CD4-positive, CD25-positive, alpha-beta regulatory T cell (primary cell): ENCODE results near the gene GCNA. TPM values are rescaled to one million over a fixed set of nuclear protein-coding genes. Genes with fewer than 3 reads are reported as not detected.
"Not testable (repeated sequence)": the region's sequence is repeated elsewhere in the genome, so short reads cannot be mapped to it uniquely, and the experiment has no call there.

ENCODE experiments used
- ATAC-seq, 2 donors: fragments of 150-1000 bp; cut with Tn5 transposase; one replicate each; pipeline ENCODE4 v1.10.0; 2021; ENCODE audit warnings: low read depth in 2 of 2, moderate number of reproducible peaks in 2 of 2, moderate library complexity in 1 of 2
- DNase-seq, 3 donors: peaks; one replicate each; pipeline versions ENCODE4 v3.0.0 to v3.0.0-alpha.2; 2012 to 2022; ENCODE audit warnings: mixed read lengths in 1 of 3
- H3K27ac ChIP-seq: one replicate; pipeline ENCODE4 v1.7.0; 2013; ENCODE audit warnings: mild to moderate bottlenecking, low read length; ENCODE audit not compliant: insufficient read depth, poor library complexity, severe bottlenecking
- H3K27me3 ChIP-seq: one replicate; pipeline ENCODE4 v1.7.0; 2013; ENCODE audit warnings: low read length; ENCODE audit not compliant: control insufficient read depth, insufficient read depth
- H3K36me3 ChIP-seq: one replicate; pipeline ENCODE4 v1.7.0; 2013; ENCODE audit warnings: mild to moderate bottlenecking, low read length, moderate library complexity; ENCODE audit not compliant: control insufficient read depth, insufficient read depth
- H3K4me1 ChIP-seq: 2 replicates; pipeline ENCODE4 v1.7.0; 2013; ENCODE audit warnings: mild to moderate bottlenecking, low read length; ENCODE audit not compliant: insufficient read depth, control insufficient read depth, poor library complexity, severe bottlenecking
- H3K4me3 ChIP-seq: one replicate; pipeline ENCODE4 v1.7.0; 2013; ENCODE audit warnings: low read depth, mild to moderate bottlenecking, low read length, moderate library complexity
- H3K9me3 ChIP-seq, 2 experiments: 1 replicate in 1 of 2; 2 replicates in 1 of 2; pipeline ENCODE4 v1.7.0; 2013; ENCODE audit warnings: low read length in 2 of 2, mild to moderate bottlenecking in 1 of 2, moderate library complexity in 1 of 2; ENCODE audit not compliant: control insufficient read depth in 2 of 2
- H3K27ac Mint-ChIP-seq, 3 donors: one replicate each; pipeline ENCODE4 v1.8.0; 2020 to 2022; ENCODE audit warnings: mild to moderate bottlenecking in 3 of 3, mixed read lengths in 3 of 3, moderate library complexity in 2 of 3
- H3K27me3 Mint-ChIP-seq: one replicate; pipeline ENCODE4 v1.8.0; 2022; ENCODE audit warnings: mild to moderate bottlenecking, mixed read lengths
- H3K36me3 Mint-ChIP-seq: one replicate; pipeline ENCODE4 v1.8.0; 2020; ENCODE audit warnings: mixed read lengths
- H3K4me1 Mint-ChIP-seq, 4 donors: one replicate each; pipeline ENCODE4 v1.8.0; 2020 to 2022; ENCODE audit warnings: mixed read lengths in 4 of 4, mild to moderate bottlenecking in 1 of 4
- H3K4me3 Mint-ChIP-seq, 4 donors: one replicate each; pipeline ENCODE4 v1.8.0; 2020 to 2022; ENCODE audit warnings: mild to moderate bottlenecking in 4 of 4, mixed read lengths in 4 of 4, moderate library complexity in 3 of 4
- H3K9me3 Mint-ChIP-seq, 7 donors: one replicate each; pipeline ENCODE4 v1.8.0; 2020 to 2022; ENCODE audit warnings: mixed read lengths in 7 of 7, mild to moderate bottlenecking in 3 of 7, moderate library complexity in 2 of 7
- polyA plus RNA-seq, 4 donors: library from polyadenylated mRNA; unstranded; fragments of 300-500 nt; fragmentation: Illumina TruSeq; gene quantifications; one replicate each; pipeline ENCODE4 v1.2.3, GENCODE V29; 2021
- total RNA-seq: library from RNA; stranded (reverse); gene quantifications from one replicate; pipeline ENCODE4 v1.2.3, GENCODE V29; 2022

The GCNA gene
- total and polyA plus RNA-seq, 5 donors from 2014 or later = 0.20 to 3.7 (median 0.57) TPM

DNA sequence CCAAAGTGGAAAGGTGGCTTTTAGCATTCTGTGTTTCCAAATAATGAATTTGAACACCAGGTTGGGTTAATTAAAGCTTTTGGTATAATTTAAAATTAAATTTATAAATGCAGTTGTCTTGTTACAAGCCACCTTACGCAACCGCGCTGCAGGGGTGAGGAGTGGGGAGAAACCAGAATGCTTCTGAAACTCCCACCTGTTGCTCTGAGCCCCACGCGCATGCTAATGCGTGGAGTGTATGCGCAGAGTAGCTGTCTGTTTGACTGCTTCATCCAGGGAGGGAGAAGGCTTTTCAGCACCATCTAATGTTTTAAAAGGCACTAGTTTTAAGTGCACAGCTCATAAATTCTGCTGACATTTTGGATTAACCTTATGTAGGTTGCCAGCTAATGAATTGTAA is 32.9 kb upstream of the GCNA start:
- no peaks in the 10 kb centered on the region for H3K9me3 Mint-ChIP-seq
- H3K36me3 ChIP-seq = peaks cover 68% of the 10 kb centered on the region
- no peak overlapping the region for H3K4me3 Mint-ChIP-seq
- H3K9me3 ChIP-seq = no peaks in the 10 kb centered on the region
- H3K27ac ChIP-seq = no peak overlapping the region
- H3K4me3 ChIP-seq = no peak overlapping the region
- peaks cover 25% of the 10 kb centered on the region for H3K36me3 Mint-ChIP-seq
- H3K4me1 Mint-ChIP-seq = peaks cover 7 to 44% (median 35%) of the 10 kb centered on the region in 4 donors
- peaks cover 28% of the 10 kb centered on the region for H3K4me1 ChIP-seq
- no peak for DNase-seq
- H3K27ac Mint-ChIP-seq = peak overlapping the region in 1 of 3 donors; percentile 80
- H3K27me3 Mint-ChIP-seq = no peaks in the 10 kb centered on the region
- no peaks in the 10 kb centered on the region for H3K27me3 ChIP-seq
- no peak for ATAC-seq

- peaks cover 17% of the 10 kb centered on the region for H3K4me1 ChIP-seq
- Mint-ChIP-seq H3K4me3 (no peak overlapping the region), H3K36me3 (peaks cover 19% of the 10 kb centered on the region), H3K27ac (no peak overlapping the region), H3K4me1 (peaks cover 0 to 34% (median 28%) of the 10 kb centered on the region in 4 donors), H3K9me3 (no peaks in the 10 kb centered on the region), H3K27me3 (no peaks in the 10 kb centered on the region)
- no peaks in the 10 kb centered on the region for H3K27me3 ChIP-seq
- no peak overlapping the region for H3K4me3 ChIP-seq
- H3K9me3 ChIP-seq = no peaks in the 10 kb centered on the region
- ATAC-seq = no peak
- no peak overlapping the region for H3K27ac ChIP-seq
- peaks cover 71% of the 10 kb centered on the region for H3K36me3 ChIP-seq
- no peak for DNase-seq
These were observed 31.4 kb upstream of the GCNA start for GRCh38 chrX:71546879-71547278.

GRCh38 chrX:71547339-71547738 is 30.9 kb upstream of the GCNA start:
- Mint-ChIP-seq H3K4me1 (peaks cover 0 to 30% (median 23%) of the 10 kb centered on the region in 4 donors), H3K27ac (no peak overlapping the region), H3K4me3 (no peak overlapping the region), H3K27me3 (no peaks in the 10 kb centered on the region), H3K9me3 (no peaks in the 10 kb centered on the region), H3K36me3 (peaks cover 19% of the 10 kb centered on the region)
- no peak overlapping the region for H3K27ac ChIP-seq
- H3K4me1 ChIP-seq = peaks cover 15% of the 10 kb centered on the region
- peaks cover 70% of the 10 kb centered on the region for H3K36me3 ChIP-seq
- ATAC-seq (no peak), DNase-seq (no peak)
- H3K4me3 ChIP-seq = no peak overlapping the region
- H3K27me3 ChIP-seq = no peaks in the 10 kb centered on the region
- no peaks in the 10 kb centered on the region for H3K9me3 ChIP-seq

GRCh38 chrX:71549986-71550385 is 28.3 kb upstream of the GCNA start:
- Histone ChIP-seq H3K4me3 (no peak overlapping the region), H3K4me1 (peaks cover 3% of the 10 kb centered on the region), H3K27ac (no peak overlapping the region), H3K9me3 (no peaks in the 10 kb centered on the region), H3K36me3 (peaks cover 70% of the 10 kb centered on the region), H3K27me3 (no peaks in the 10 kb centered on the region)
- H3K27ac Mint-ChIP-seq = no peak overlapping the region
- H3K36me3 Mint-ChIP-seq = peaks cover 9% of the 10 kb centered on the region
- peaks cover 0 to 17% (median 10%) of the 10 kb centered on the region in 4 donors for H3K4me1 Mint-ChIP-seq
- ATAC-seq = no peak
- DNase-seq = no peak
- no peak overlapping the region for H3K4me3 Mint-ChIP-seq
- peaks cover 0 to 2% (median 0%) of the 10 kb centered on the region in 7 donors for H3K9me3 Mint-ChIP-seq
- H3K27me3 Mint-ChIP-seq = no peaks in the 10 kb centered on the region

DNA sequence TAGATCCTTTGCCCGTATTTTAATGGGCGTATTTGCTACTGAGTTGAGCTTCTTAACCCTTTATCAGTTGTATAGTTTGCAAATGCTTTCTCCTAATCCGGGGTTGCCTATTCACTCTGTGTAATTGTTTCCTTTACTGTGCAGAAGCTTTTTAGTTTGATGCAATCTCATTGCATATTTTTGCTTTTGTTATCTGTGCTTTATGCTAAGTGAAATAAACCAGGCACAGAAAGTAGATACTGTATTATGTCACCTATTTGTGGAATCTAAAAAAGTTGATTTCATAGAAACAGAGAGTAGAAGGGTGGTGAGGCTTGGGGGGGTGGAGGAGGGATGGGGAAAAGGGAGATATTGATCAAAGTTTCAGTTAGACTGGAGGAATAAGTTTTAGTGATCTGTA is 27.7 kb upstream of the GCNA start:
- Histone ChIP-seq H3K36me3 (peaks cover 67% of the 10 kb centered on the region), H3K4me1 (peaks cover 3% of the 10 kb centered on the region), H3K9me3 (no peaks in the 10 kb centered on the region), H3K27me3 (no peaks in the 10 kb centered on the region), H3K27ac (no peak overlapping the region), H3K4me3 (no peak overlapping the region)
- ATAC-seq (no peak), DNase-seq (no peak)
- Mint-ChIP-seq H3K36me3 (peaks cover 9% of the 10 kb centered on the region), H3K27ac (peak overlapping the region in 1 of 3 donors; percentile 52), H3K4me1 (peaks cover 0 to 17% (median 11%) of the 10 kb centered on the region in 4 donors), H3K4me3 (peak overlapping the region in 1 of 4 donors; percentile 37), H3K9me3 (peaks cover 0 to 2% (median 0%) of the 10 kb centered on the region in 7 donors), H3K27me3 (no peaks in the 10 kb centered on the region)

- Histone ChIP-seq H3K4me1 (no peaks in the 10 kb centered on the region), H3K27me3 (no peaks in the 10 kb centered on the region), H3K9me3 (no peaks in the 10 kb centered on the region), H3K27ac (no peak overlapping the region), H3K4me3 (no peak overlapping the region), H3K36me3 (peaks cover 64% of the 10 kb centered on the region)
- H3K27ac Mint-ChIP-seq = peak overlapping the region in 1 of 3 donors; percentile 56
- no peaks in the 10 kb centered on the region for H3K27me3 Mint-ChIP-seq
- no peak for DNase-seq
- H3K9me3 Mint-ChIP-seq = peaks cover 0 to 2% (median 0%) of the 10 kb centered on the region in 7 donors
- H3K4me3 Mint-ChIP-seq = no peak overlapping the region
- ATAC-seq = no peak
- H3K36me3 Mint-ChIP-seq = peaks cover 12% of the 10 kb centered on the region
- H3K4me1 Mint-ChIP-seq = peaks cover 0 to 9% (median 6%) of the 10 kb centered on the region in 4 donors
These were observed 22.2 kb upstream of the GCNA start for GRCh38 chrX:71556036-71556435.

- Histone ChIP-seq H3K4me1 (no peaks in the 10 kb centered on the region), H3K36me3 (peaks cover 82% of the 10 kb centered on the region), H3K4me3 (no peak overlapping the region), H3K9me3 (no peaks in the 10 kb centered on the region), H3K27ac (no peak overlapping the region), H3K27me3 (no peaks in the 10 kb centered on the region)
- Mint-ChIP-seq H3K27ac (no peak overlapping the region), H3K4me3 (no peak overlapping the region), H3K4me1 (peaks cover 0 to 12% (median 7%) of the 10 kb centered on the region in 4 donors), H3K36me3 (peaks cover 12% of the 10 kb centered on the region), H3K9me3 (peaks cover 0 to 1% (median 0%) of the 10 kb centered on the region in 7 donors), H3K27me3 (no peaks in the 10 kb centered on the region)
- ATAC-seq = no peak
- DNase-seq = no peak
These were observed 19.3 kb upstream of the GCNA start for GRCh38 chrX:71558920-71559319.

- not testable (repeated sequence) for H3K9me3 ChIP-seq, ATAC-seq, H3K27me3 Mint-ChIP-seq, H3K27ac Mint-ChIP-seq, H3K27ac ChIP-seq, H3K9me3 Mint-ChIP-seq, H3K4me3 Mint-ChIP-seq, H3K4me3 ChIP-seq, H3K4me1 ChIP-seq, H3K27me3 ChIP-seq, DNase-seq
- Mint-ChIP-seq H3K4me1 (peaks cover 0 to 16% (median 8%) of the 10 kb centered on the region in 4 donors), H3K36me3 (peaks cover 14% of the 10 kb centered on the region)
- peaks cover 83% of the 10 kb centered on the region for H3K36me3 ChIP-seq
These were observed 18.5 kb upstream of the GCNA start for GRCh38 chrX:71559773-71560172.
